IMR-90 (cell line): ENCODE results near the gene SLC39A3. TPM values are rescaled to one million over a fixed set of nuclear protein-coding genes. Genes with fewer than 3 reads are reported as not detected.

Experiments
- ATAC-seq: fragments of 200-7000 bp; cut with Tn5 transposase; 2 replicates; pipeline ENCODE4 v1.9.1; 2020; ENCODE audit warnings: low read depth, mild to moderate bottlenecking, moderate library complexity
- BruUV-seq: library from RNA; stranded (reverse); fragments of 400-500 nt; replicated peaks from 2 replicates; lab custom pipeline; 2021; lab: Mats Ljungman, UMichigan
- CTCF ChIA-PET: fragments of 300-600 bp; formaldehyde crosslinking; extraction: SDS; loops from one replicate; lab custom pipeline; 2021; ENCODE audit warnings: antibody characterized with exemption; lab: Yijun Ruan, JAX
- POLR2A ChIA-PET: fragments of 300-600 bp; sonication (Branson Sonifier 250); formaldehyde crosslinking; loops from one replicate; lab custom pipeline; 2022; ENCODE audit warnings: antibody characterized with exemption; ENCODE audit not compliant: unreplicated experiment; lab: Charles Lee
- DNase-seq: peaks from one replicate; pipeline ENCODE4 v3.0.0; 2013
- H2AFZ ChIP-seq: replicated peaks from 2 replicates; pipeline ENCODE3; 2013; ENCODE audit warnings: low read length, mild to moderate bottlenecking; ENCODE audit not compliant: poor library complexity
- H2AK5ac ChIP-seq: 2 replicates; pipeline ENCODE4 v1.6.1; 2013; ENCODE audit warnings: low read depth, low read length, inconsistent platforms
- H2AK9ac ChIP-seq: replicated peaks from 2 replicates; pipeline ENCODE3; 2013; ENCODE audit warnings: mild to moderate bottlenecking, low read depth, low read length, moderate library complexity; ENCODE audit not compliant: poor library complexity
- H2BK120ac ChIP-seq: 2 replicates; pipeline ENCODE4 v1.6.1; 2013; ENCODE audit warnings: low read depth, low read length, inconsistent platforms
- H2BK15ac ChIP-seq: 3 replicates; pipeline ENCODE4 v1.6.1; 2013; ENCODE audit warnings: low read depth, low read length, inconsistent platforms
- H2BK20ac ChIP-seq: 2 replicates; pipeline ENCODE4 v1.6.1; 2013; ENCODE audit warnings: low read depth, mild to moderate bottlenecking, inconsistent platforms, low read length, moderate library complexity
- H2BK5ac ChIP-seq: 2 replicates; pipeline ENCODE4 v1.6.1; 2013; ENCODE audit warnings: mild to moderate bottlenecking, low read depth, low read length, inconsistent platforms; ENCODE audit not compliant: poor library complexity, severe bottlenecking
- H3K14ac ChIP-seq: replicated peaks from 2 replicates; pipeline ENCODE4 v1.6.1; 2013; ENCODE audit warnings: low read depth, low read length, inconsistent platforms
- H3K18ac ChIP-seq: 2 replicates; pipeline ENCODE4 v1.6.1; 2013; ENCODE audit warnings: low read depth, low read length, control low read depth
- H3K23ac ChIP-seq: 2 replicates; pipeline ENCODE4 v1.6.1; 2013; ENCODE audit warnings: low read depth, low read length, inconsistent platforms
- H3K27ac ChIP-seq: 2 replicates; pipeline ENCODE4 v1.5.1; 2013; ENCODE audit warnings: mild to moderate bottlenecking, control low read depth, low read length; ENCODE audit not compliant: insufficient read depth
- H3K27me3 ChIP-seq: 2 replicates; pipeline ENCODE4 v1.6.1; 2013; ENCODE audit warnings: low read length; ENCODE audit not compliant: control insufficient read depth, insufficient read depth
- H3K36me3 ChIP-seq: 2 replicates; pipeline ENCODE4 v1.6.1; 2013; ENCODE audit warnings: low read length, mixed read lengths; ENCODE audit not compliant: control insufficient read depth, insufficient read depth
- H3K4ac ChIP-seq: 2 replicates; pipeline ENCODE4 v1.6.1; 2013; ENCODE audit warnings: low read depth, low read length, inconsistent platforms
- H3K4me1 ChIP-seq: 2 replicates; pipeline ENCODE4 v1.6.1; 2013; ENCODE audit warnings: low read length, mixed read lengths; ENCODE audit not compliant: control insufficient read depth, insufficient read depth
- H3K4me2 ChIP-seq: 2 replicates; pipeline ENCODE4 v1.6.1; 2013; ENCODE audit warnings: low read depth, mild to moderate bottlenecking, control low read depth, low read length, moderate library complexity
- H3K4me3 ChIP-seq: 2 replicates; pipeline ENCODE4 v1.5.1; 2013; ENCODE audit warnings: low read depth, mild to moderate bottlenecking, control low read depth, low read length, moderate library complexity; ENCODE audit not compliant: insufficient read depth
- H3K56ac ChIP-seq: 2 replicates; pipeline ENCODE4 v1.6.1; 2013; ENCODE audit warnings: low read length, inconsistent platforms; ENCODE audit not compliant: insufficient read depth; ENCODE audit errors: extremely low read depth
- H3K79me1 ChIP-seq, 2 experiments: 2 replicates each; pipeline ENCODE4 v1.6.1; 2013; ENCODE audit warnings: low read length in 2 of 2, inconsistent platforms in 1 of 2, low read depth in 1 of 2
- H3K9ac ChIP-seq: 2 replicates; pipeline ENCODE4 v1.6.1; 2013; ENCODE audit warnings: low read depth, low read length, control low read depth
- H3K9me1 ChIP-seq: 2 replicates; pipeline ENCODE4 v1.6.1; 2013; ENCODE audit warnings: low read length, inconsistent platforms; ENCODE audit not compliant: insufficient read depth
- H3K9me3 ChIP-seq: 2 replicates; pipeline ENCODE4 v1.6.1; 2013; ENCODE audit warnings: low read length; ENCODE audit not compliant: control insufficient read depth, insufficient read depth
- H4K20me1 ChIP-seq: 2 replicates; pipeline ENCODE4 v1.6.1; 2013; ENCODE audit warnings: low read length, inconsistent platforms; ENCODE audit not compliant: insufficient read depth
- H4K5ac ChIP-seq: 2 replicates; pipeline ENCODE4 v1.6.1; 2013; ENCODE audit warnings: mild to moderate bottlenecking, low read depth, low read length, control low read depth
- H4K8ac ChIP-seq, 2 experiments: 2 replicates each; pipeline ENCODE4 v1.6.1; 2013; ENCODE audit warnings: low read depth in 2 of 2, low read length in 2 of 2, control low read depth in 1 of 2, inconsistent platforms in 1 of 2
- H4K91ac ChIP-seq: 2 replicates; pipeline ENCODE4 v1.6.1; 2013; ENCODE audit warnings: low read depth, low read length, inconsistent platforms; ENCODE audit not compliant: insufficient read depth
- SMC3 ChIP-seq: fragments of 150-350 bp; IDR thresholded peaks from 2 replicates; pipeline ENCODE4 v1.6.1; 2016; ENCODE audit warnings: low read depth, mild to moderate bottlenecking, antibody characterized with exemption, low read length, moderate library complexity
- WGBS, 2 experiments: methylation state at CpG; one replicate each; pipeline versions ENCODE4 v1.1.5 to v1.1.7; 2013; ENCODE audit warnings: missing lambda C conversion rate in 2 of 2; ENCODE audit not compliant: insufficient read length in 1 of 2; ENCODE audit errors: extremely low coverage in 2 of 2; 5-methylcytosine and 5-hydroxymethylcytosine counted together
- dilution Hi-C: fragments of 300-500 bp; cut with HindIII; formaldehyde crosslinking; loops from one replicate; pipeline ENCODE4 v1.14.3; 2018; ENCODE audit warnings: low sequenced_read_pairs; ENCODE audit not compliant: unreplicated experiment
- in situ Hi-C: fragments of 300-500 bp; cut with MboI; formaldehyde crosslinking; loops from 3 replicates; pipeline ENCODE4 v1.14.3; 2019; ENCODE audit warnings: low sequenced_read_pairs, inconsistent platforms, mixed read lengths
- intact Hi-C: fragments of 100-400 bp; cut with micrococcal nuclease; formaldehyde crosslinking; loops from 2 replicates; pipeline ENCODE4 v1.10.0; 2022
- polyA plus RNA-seq, 3 experiments: library from polyadenylated mRNA; depleted of rRNA; stranded (reverse); fragments of >200 nt; gene quantifications; 2 replicates each; pipeline ENCODE4 v1.2.3, GENCODE V29; 2012; ENCODE audit warnings: low replicate concordance in 1 of 3
- total RNA-seq: library from RNA; depleted of rRNA; stranded (reverse); fragments of >200 nt; gene quantifications from 2 replicates; pipeline ENCODE4 v1.2.3, GENCODE V29; 2012; rRNA removed

SLC39A3 gene
- total and polyA plus RNA-seq, 2 of the 4 experiments (the other 2 are of a cell fraction): 12.4 to 38.2 TPM

DNA sequence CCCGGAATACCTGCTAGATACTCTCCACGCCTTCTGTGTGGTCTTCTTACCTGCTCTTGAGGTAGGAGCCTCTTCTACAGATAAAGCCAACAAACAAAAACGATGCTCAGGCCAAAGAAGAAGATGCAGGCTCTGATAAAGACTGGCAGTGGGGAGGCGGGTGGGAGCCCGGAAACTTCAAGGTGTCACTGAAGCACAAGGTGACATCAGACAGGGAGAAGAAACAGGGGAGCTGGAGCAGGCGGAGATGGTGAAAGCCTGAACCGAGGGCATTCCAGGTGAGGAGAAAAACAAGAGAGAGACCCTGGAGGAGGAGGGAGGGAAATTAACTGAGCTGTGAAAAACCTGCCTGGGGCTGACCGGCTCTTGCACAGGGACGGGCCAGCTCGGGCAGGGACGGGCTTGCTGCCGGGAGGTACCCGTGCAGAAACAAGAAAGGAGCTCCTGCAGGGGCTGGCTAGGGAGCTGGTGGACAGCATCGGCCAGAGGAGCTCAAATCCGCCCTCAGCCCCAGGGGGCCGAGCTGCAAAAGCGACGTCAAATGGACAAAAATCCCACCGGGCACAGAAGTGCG lies 56.3 kb downstream of the SLC39A3 start:
- 57% methylated on average over 12 of the region's 20 CpGs; no CpG with 5 or more reads in 1 of the 2 experiments for WGBS, 2 experiments
- H3K4ac ChIP-seq: no peak overlapping the region
- no peak overlapping the region for H4K5ac ChIP-seq
- dilution Hi-C loops (no loop called here), in situ Hi-C loops (no loop called here), intact Hi-C loops (no loop called here)
- BruUV-seq: no TSS peak
- no peaks in the 10 kb centered on the region for H3K36me3 ChIP-seq
- peaks cover 7% of the 10 kb centered on the region for H3K27me3 ChIP-seq
- POLR2A ChIA-PET: no interaction called here
- H3K56ac ChIP-seq: no peak overlapping the region
- H4K8ac ChIP-seq: no peak overlapping the region
- H2AFZ ChIP-seq: no peak overlapping the region
- no peak for ATAC-seq
- H2BK15ac ChIP-seq: no peak overlapping the region
- H2BK20ac ChIP-seq: no peak overlapping the region
- H3K4me1 ChIP-seq: no peaks in the 10 kb centered on the region
- H3K23ac ChIP-seq: no peak overlapping the region
- H3K9ac ChIP-seq: no peak overlapping the region
- H4K20me1 ChIP-seq: no peaks in the 10 kb centered on the region
- H3K9me1 ChIP-seq: no peaks in the 10 kb centered on the region
- TF ChIP-seq SMC3: no peak
- no peak for DNase-seq
- no peak overlapping the region for H2BK120ac ChIP-seq
- CTCF ChIA-PET: no interaction called here
- H3K27ac ChIP-seq: no peak overlapping the region
- H3K18ac ChIP-seq: no peak overlapping the region
- H4K91ac ChIP-seq: no peak overlapping the region
- no peaks in the 10 kb centered on the region for H3K79me1 ChIP-seq
- H3K14ac ChIP-seq: no peak overlapping the region
- no peak overlapping the region for H3K4me2 ChIP-seq
- no peak overlapping the region for H2AK9ac ChIP-seq
- H2BK5ac ChIP-seq: no peak overlapping the region
- H3K4me3 ChIP-seq: no peak overlapping the region
- H2AK5ac ChIP-seq: no peak overlapping the region
- no peaks in the 10 kb centered on the region for H3K9me3 ChIP-seq

Other genes starting within 250 kb of the SLC39A3 start
- gene GNG7, start 37.3 kb downstream of the SLC39A3 start, total RNA-seq: under 0.01 TPM in 2 replicates
- 0.19 and 0.21 TPM in 2 replicates for gene GNG7, start 37.3 kb downstream of the SLC39A3 start, polyA plus RNA-seq (2012; rRNA removed)
- 1.4 and 2.5 TPM in 2 replicates for gene DIRAS1, start 18.6 kb downstream of the SLC39A3 start, total RNA-seq
- gene DIRAS1, start 18.6 kb downstream of the SLC39A3 start, polyA plus RNA-seq (2012; rRNA removed): 10.3 and 14.0 TPM in 2 replicates
- 17.4 and 20.6 TPM in 2 replicates for gene SGTA, start 43.3 kb upstream of the SLC39A3 start, total RNA-seq
- gene SGTA, start 43.3 kb upstream of the SLC39A3 start, polyA plus RNA-seq (2012; rRNA removed): 72.9 and 89.7 TPM in 2 replicates
- 57.5 and 62.8 TPM in 2 replicates for gene THOP1, start 45.5 kb upstream of the SLC39A3 start, total RNA-seq
- gene THOP1, start 45.5 kb upstream of the SLC39A3 start, polyA plus RNA-seq (2012; rRNA removed): 91.9 and 110 TPM in 2 replicates
- 1.9 and 3.0 TPM in 2 replicates for gene ZNF554, start 79.9 kb upstream of the SLC39A3 start, total RNA-seq
- 1.2 and 1.5 TPM in 2 replicates for gene ZNF554, start 79.9 kb upstream of the SLC39A3 start, polyA plus RNA-seq (2012; rRNA removed)
- 6.4 and 9.7 TPM in 2 replicates for gene ZNF555, start 101.5 kb upstream of the SLC39A3 start, total RNA-seq
- 1.6 and 2.8 TPM in 2 replicates for gene ZNF555, start 101.5 kb upstream of the SLC39A3 start, polyA plus RNA-seq (2012; rRNA removed)
- not detected in 2 replicates for gene ZNF556, start 127.3 kb upstream of the SLC39A3 start, total RNA-seq
- not detected in 2 replicates for gene ZNF556, start 127.3 kb upstream of the SLC39A3 start, polyA plus RNA-seq (2012; rRNA removed)
- 6.1 and 8.6 TPM in 2 replicates for gene ZNF57, start 160.9 kb upstream of the SLC39A3 start, total RNA-seq
- 1.6 and 2.2 TPM in 2 replicates for gene ZNF57, start 160.9 kb upstream of the SLC39A3 start, polyA plus RNA-seq (2012; rRNA removed)
- gene ZNF77, start 205.0 kb upstream of the SLC39A3 start, total RNA-seq: 5.3 and 6.5 TPM in 2 replicates
- 3.6 and 3.9 TPM in 2 replicates for gene ZNF77, start 205.0 kb upstream of the SLC39A3 start, polyA plus RNA-seq (2012; rRNA removed)
- under 0.01 and 0.28 TPM in 2 replicates for gene TLE6, start 237.5 kb upstream of the SLC39A3 start, total RNA-seq
- 0.17 TPM in 1 of 2 replicates, not detected in the other for gene TLE6, start 237.5 kb upstream of the SLC39A3 start, polyA plus RNA-seq (2012; rRNA removed)